Neural progenitor cell (in vitro differentiated cells): ENCODE data around the gene HOXC5. TPM values are rescaled to one million over a fixed set of nuclear protein-coding genes. Genes with fewer than 3 reads are reported as not detected.

Experiments
- DNase-seq: peaks from one replicate; pipeline ENCODE4 v3.0.0-alpha.2; 2016; ENCODE audit warnings: low spot score
- H2AFZ ChIP-seq: fragments of 200-600 bp; sonication (generic); replicated peaks from 2 replicates; pipeline ENCODE4 v1.6.1; 2016; ENCODE audit warnings: antibody characterized with exemption
- H3F3A ChIP-seq: fragments of 200-600 bp; sonication (generic); 2 replicates; pipeline ENCODE4 v1.6.1; 2016; ENCODE audit warnings: antibody characterized with exemption, low read depth
- H3K27ac ChIP-seq: fragments of 200-600 bp; sonication (generic); 2 replicates; pipeline ENCODE4 v1.5.1; 2016; ENCODE audit warnings: mild to moderate bottlenecking
- H3K27me3 ChIP-seq: fragments of 200-600 bp; sonication (generic); 2 replicates; pipeline ENCODE4 v1.6.1; 2016; ENCODE audit warnings: mild to moderate bottlenecking, moderate library complexity
- H3K36me3 ChIP-seq: fragments of 200-600 bp; sonication (generic); 2 replicates; pipeline ENCODE4 v1.5.1; 2016
- H3K4me1 ChIP-seq: fragments of 200-600 bp; sonication (generic); 2 replicates; pipeline ENCODE4 v1.6.1; 2016; ENCODE audit warnings: mixed run types
- H3K4me2 ChIP-seq: fragments of 200-600 bp; sonication (generic); 2 replicates; pipeline ENCODE4 v1.6.1; 2016
- H3K4me3 ChIP-seq: fragments of 200-600 bp; sonication (generic); 2 replicates; pipeline ENCODE4 v1.5.1; 2016
- H3K79me2 ChIP-seq: fragments of 200-600 bp; sonication (generic); 2 replicates; pipeline ENCODE4 v1.6.1; 2016; ENCODE audit warnings: low read depth
- H3K9ac ChIP-seq: fragments of 200-600 bp; sonication (generic); 2 replicates; pipeline ENCODE4 v1.6.1; 2016
- H3K9me3 ChIP-seq: fragments of 200-600 bp; sonication (generic); 2 replicates; pipeline ENCODE4 v1.5.1; 2016; ENCODE audit warnings: low read depth
- H4K20me1 ChIP-seq: fragments of 200-600 bp; sonication (generic); 2 replicates; pipeline ENCODE4 v1.6.1; 2016; ENCODE audit warnings: low read depth
- H3K27ac Mint-ChIP-seq: 3 replicates; pipeline ENCODE4 v1.8.0; 2021; ENCODE audit warnings: mixed read lengths
- H3K27me3 Mint-ChIP-seq: 2 replicates; pipeline ENCODE4 v1.8.0; 2022; ENCODE audit warnings: low read depth, mild to moderate bottlenecking, inconsistent platforms, moderate library complexity, mixed read lengths; ENCODE audit not compliant: insufficient read depth
- H3K36me3 Mint-ChIP-seq: 3 replicates; pipeline ENCODE4 v1.8.0; 2021; ENCODE audit warnings: mixed read lengths
- H3K4me1 Mint-ChIP-seq: 3 replicates; pipeline ENCODE4 v1.8.0; 2021; ENCODE audit warnings: mixed read lengths
- H3K4me3 Mint-ChIP-seq: 3 replicates; pipeline ENCODE4 v1.8.0; 2021; ENCODE audit warnings: mild to moderate bottlenecking, moderate library complexity, mixed read lengths
- H3K9me3 Mint-ChIP-seq: 3 replicates; pipeline ENCODE4 v1.8.0; 2020; ENCODE audit warnings: mixed read lengths
- EZH2 ChIP-seq: fragments of 200-600 bp; sonication (generic); IDR thresholded peaks from 2 replicates; pipeline ENCODE4 v1.6.1; 2017; ENCODE audit warnings: antibody characterized with exemption, mild to moderate bottlenecking, moderate library complexity
- EZH2phosphoT487 ChIP-seq: fragments of 200-600 bp; sonication (generic); IDR thresholded peaks from 2 replicates; pipeline ENCODE4 v1.6.1; 2017; ENCODE audit warnings: antibody characterized with exemption
- total RNA-seq: library from RNA; depleted of rRNA; stranded (reverse); fragments of >200 nt; gene quantifications from 2 replicates; pipeline ENCODE4 v1.2.3, GENCODE V29; 2015; ENCODE audit warnings: low replicate concordance
- TF ChIP-seq, protein P1 (sequence below): fragments of 200-600 bp; sonication (generic); IDR thresholded peaks from 2 replicates; pipeline ENCODE4 v1.5.1; 2017; ENCODE audit warnings: antibody characterized with exemption, mild to moderate bottlenecking

The HOXC5 gene
- total RNA-seq, 1 donor from 2014 or later = not detected

DNA sequence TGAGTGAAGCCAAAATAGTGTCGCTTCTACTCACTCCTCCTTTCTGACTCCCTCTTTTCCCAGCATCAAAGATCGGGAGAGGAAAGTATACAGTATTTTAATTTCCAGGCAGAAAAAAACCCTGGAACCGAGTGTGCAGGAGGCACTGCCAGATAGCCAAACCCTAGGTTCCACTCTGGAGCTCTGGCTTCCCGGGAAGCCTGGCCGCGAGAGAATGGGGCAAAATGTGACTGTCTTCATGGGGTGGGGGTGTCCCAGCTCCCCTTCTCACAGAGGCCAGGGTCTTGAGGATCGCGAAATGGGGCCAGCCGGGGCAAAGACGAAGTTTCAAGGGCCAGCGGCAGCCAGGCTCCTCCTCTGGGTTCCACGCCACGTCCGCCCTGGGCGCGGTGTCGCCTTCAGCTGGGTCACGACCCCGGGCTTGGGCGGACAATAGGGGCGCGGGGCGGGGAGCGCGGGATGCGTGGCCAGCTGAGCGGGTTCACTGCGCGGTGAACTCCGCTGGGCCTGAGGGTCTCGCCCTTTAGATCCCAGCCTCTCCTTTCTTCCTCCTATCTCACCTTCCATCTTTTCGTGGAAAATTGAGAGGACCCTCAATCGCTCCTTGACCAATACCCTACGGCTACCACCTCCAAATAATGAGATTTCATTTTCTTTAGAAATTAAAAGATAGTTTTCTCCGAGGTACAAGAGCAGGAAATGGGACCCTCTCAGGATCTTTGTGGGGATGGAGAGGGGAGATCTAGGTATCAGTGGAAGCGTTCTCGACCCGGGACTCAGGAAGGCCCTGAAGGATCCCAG is 27.5 kb downstream of the HOXC5 start:
- H3K4me1 ChIP-seq = peaks cover 7% of the 10 kb centered on the region
- no peak overlapping the region for H3K4me2 ChIP-seq
- Mint-ChIP-seq H3K4me3 (no peak overlapping the region), H3K27me3 (peaks cover 86% of the 10 kb centered on the region), H3K9me3 (peaks cover 2% of the 10 kb centered on the region), H3K4me1 (no peaks in the 10 kb centered on the region), H3K36me3 (no peaks in the 10 kb centered on the region), H3K27ac (no peak overlapping the region)
- H4K20me1 ChIP-seq = peaks cover 30% of the 10 kb centered on the region
- H3K27me3 ChIP-seq = peaks cover 100% of the 10 kb centered on the region
- TF ChIP-seq, protein P1, sequence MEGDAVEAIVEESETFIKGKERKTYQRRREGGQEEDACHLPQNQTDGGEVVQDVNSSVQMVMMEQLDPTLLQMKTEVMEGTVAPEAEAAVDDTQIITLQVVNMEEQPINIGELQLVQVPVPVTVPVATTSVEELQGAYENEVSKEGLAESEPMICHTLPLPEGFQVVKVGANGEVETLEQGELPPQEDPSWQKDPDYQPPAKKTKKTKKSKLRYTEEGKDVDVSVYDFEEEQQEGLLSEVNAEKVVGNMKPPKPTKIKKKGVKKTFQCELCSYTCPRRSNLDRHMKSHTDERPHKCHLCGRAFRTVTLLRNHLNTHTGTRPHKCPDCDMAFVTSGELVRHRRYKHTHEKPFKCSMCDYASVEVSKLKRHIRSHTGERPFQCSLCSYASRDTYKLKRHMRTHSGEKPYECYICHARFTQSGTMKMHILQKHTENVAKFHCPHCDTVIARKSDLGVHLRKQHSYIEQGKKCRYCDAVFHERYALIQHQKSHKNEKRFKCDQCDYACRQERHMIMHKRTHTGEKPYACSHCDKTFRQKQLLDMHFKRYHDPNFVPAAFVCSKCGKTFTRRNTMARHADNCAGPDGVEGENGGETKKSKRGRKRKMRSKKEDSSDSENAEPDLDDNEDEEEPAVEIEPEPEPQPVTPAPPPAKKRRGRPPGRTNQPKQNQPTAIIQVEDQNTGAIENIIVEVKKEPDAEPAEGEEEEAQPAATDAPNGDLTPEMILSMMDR = no peak
- TF ChIP-seq EZH2 (peak; percentile 87), EZH2phosphoT487 (no peak)
- DNase-seq = no peak
- H2AFZ ChIP-seq = no peak overlapping the region
- H3K9ac ChIP-seq = no peak overlapping the region
- H3K36me3 ChIP-seq = no peaks in the 10 kb centered on the region
- no peaks in the 10 kb centered on the region for H3F3A ChIP-seq
- no peak overlapping the region for H3K4me3 ChIP-seq
- H3K9me3 ChIP-seq = no peaks in the 10 kb centered on the region
- no peak overlapping the region for H3K27ac ChIP-seq
- no peaks in the 10 kb centered on the region for H3K79me2 ChIP-seq

DNA sequence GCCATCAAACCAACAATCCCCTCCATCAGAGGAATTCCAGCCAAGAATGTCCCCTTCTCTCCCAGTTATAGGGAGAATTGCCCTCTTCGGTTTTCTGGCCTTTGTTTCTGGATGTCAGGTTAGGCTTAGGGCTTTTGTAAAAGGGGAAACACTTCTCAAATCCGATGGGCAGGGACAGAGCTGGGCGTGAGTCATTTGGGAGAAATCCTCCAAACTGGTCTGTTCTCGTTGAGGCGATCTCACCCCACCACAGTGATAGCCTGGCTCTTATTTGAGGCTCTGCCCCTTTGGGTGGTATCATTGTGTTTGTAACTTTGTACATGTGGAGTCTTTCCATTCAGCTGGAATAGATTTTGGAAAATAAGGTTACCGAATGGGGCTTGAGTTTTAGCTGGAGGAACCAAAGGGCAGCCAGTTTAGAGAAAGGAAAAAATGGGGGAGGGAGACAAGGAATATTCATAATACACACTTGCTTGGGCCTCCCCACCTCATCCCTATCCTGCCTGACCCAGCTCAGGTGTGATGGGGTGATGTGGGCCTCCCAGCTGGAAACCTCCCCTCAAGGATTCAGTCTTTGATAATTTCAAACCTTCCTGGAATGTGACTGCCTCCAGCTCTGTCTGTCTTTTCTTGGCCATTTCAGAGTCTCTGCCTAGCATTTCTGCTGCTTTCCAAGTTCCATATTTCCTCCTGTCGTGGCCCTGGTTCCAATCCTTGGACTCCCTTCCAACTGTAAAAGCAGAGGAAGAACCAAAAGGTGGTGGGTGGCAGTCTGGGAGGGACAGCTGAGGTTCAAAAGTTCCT is 28.3 kb downstream of the HOXC5 start:
- Histone ChIP-seq H4K20me1 (peaks cover 26% of the 10 kb centered on the region), H3K79me2 (no peaks in the 10 kb centered on the region), H3K36me3 (no peaks in the 10 kb centered on the region), H3K4me1 (no peaks in the 10 kb centered on the region), H3K4me3 (no peak overlapping the region), H3K27me3 (peaks cover 100% of the 10 kb centered on the region), H3F3A (no peaks in the 10 kb centered on the region), H3K9ac (no peak overlapping the region), H3K27ac (no peak overlapping the region), H3K4me2 (no peak overlapping the region), H3K9me3 (no peaks in the 10 kb centered on the region), H2AFZ (no peak overlapping the region)
- H3K27ac Mint-ChIP-seq = no peak overlapping the region
- H3K9me3 Mint-ChIP-seq = peaks cover 2% of the 10 kb centered on the region
- no peak for DNase-seq
- H3K27me3 Mint-ChIP-seq = peaks cover 80% of the 10 kb centered on the region
- no peaks in the 10 kb centered on the region for H3K4me1 Mint-ChIP-seq
- no peak overlapping the region for H3K4me3 Mint-ChIP-seq
- TF ChIP-seq, protein P1 = no peak
- TF ChIP-seq EZH2phosphoT487 (no peak), EZH2 (no peak)
- H3K36me3 Mint-ChIP-seq = no peaks in the 10 kb centered on the region

DNA sequence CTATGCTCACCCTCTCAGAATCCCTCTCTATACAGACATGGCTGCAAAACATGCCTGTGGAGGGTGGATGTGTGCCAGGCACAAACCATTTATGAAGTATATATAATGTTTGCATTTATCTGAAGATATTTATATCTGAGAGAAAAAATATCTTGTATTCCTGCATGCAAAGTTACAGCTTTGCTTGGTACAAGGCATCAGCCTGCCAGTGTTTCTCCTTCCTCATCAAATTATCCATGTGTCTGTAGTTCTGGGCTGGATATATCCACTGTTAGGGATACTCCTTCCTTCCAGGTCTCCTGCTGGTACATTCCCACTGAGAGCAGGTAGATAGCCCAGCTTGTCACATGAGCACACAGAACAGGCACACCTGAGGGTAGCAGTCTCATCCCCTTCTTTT is 32.8 kb downstream of the HOXC5 start:
- peaks cover 58% of the 10 kb centered on the region for H3K27me3 Mint-ChIP-seq
- no peaks in the 10 kb centered on the region for H3K4me1 Mint-ChIP-seq
- no peaks in the 10 kb centered on the region for H3F3A ChIP-seq
- H3K9ac ChIP-seq = no peak overlapping the region
- H3K79me2 ChIP-seq = no peaks in the 10 kb centered on the region
- no peaks in the 10 kb centered on the region for H3K36me3 ChIP-seq
- H2AFZ ChIP-seq = no peak overlapping the region
- H3K9me3 ChIP-seq = no peaks in the 10 kb centered on the region
- DNase-seq = no peak
- TF ChIP-seq, protein P1 = no peak
- no peak for TF ChIP-seq EZH2phosphoT487
- no peak for TF ChIP-seq EZH2
- H3K27me3 ChIP-seq = peaks cover 99% of the 10 kb centered on the region
- H3K4me3 Mint-ChIP-seq = no peak overlapping the region
- H3K9me3 Mint-ChIP-seq = no peaks in the 10 kb centered on the region
- H3K4me3 ChIP-seq = no peak overlapping the region
- H3K4me1 ChIP-seq = no peaks in the 10 kb centered on the region
- no peak overlapping the region for H3K27ac ChIP-seq
- no peaks in the 10 kb centered on the region for H3K36me3 Mint-ChIP-seq
- H4K20me1 ChIP-seq = peaks cover 5% of the 10 kb centered on the region
- no peak overlapping the region for H3K27ac Mint-ChIP-seq
- H3K4me2 ChIP-seq = no peak overlapping the region
